Activated T-cell treated with anti-CD3 and anti-CD28 coated beads for 24 hours (primary cell): ENCODE data around the gene SNX15.
"Not testable (repeated sequence)": the region's sequence is repeated elsewhere in the genome, so short reads cannot be mapped to it uniquely, and the experiment has no call there.

Experiments
- DNase-seq: peaks from one replicate; pipeline ENCODE4 v3.0.0-alpha.2; 2020; ENCODE audit warnings: low read depth

Gene SNX15

DNA sequence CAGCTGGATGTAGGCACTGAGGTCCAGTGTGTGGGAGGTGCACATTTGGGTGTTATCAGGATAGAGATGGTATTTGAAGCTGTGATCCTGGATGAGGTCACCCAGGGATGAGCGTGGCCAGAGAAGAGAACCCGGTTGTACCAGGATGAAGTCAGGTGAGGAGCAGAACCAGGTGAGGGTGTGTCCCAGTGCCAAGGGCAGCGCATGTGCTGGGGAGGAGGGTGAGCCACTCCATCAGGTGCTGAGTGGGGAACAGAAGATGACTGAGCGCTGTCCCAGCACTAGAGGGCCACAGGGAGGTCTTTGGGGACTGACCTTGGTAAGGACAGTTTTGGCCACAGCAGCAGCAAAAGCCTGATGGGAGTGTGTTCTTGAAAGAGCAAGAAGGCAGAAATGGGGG is 10.5 kb upstream of the SNX15 start:
- DNase-seq, result no peak

GRCh38 chr11:65017937-65018336 is 9.3 kb upstream of the SNX15 start:
- no peak for DNase-seq

- DNase-seq, result no peak
Measured at GRCh38 chr11:65019824-65020223, 7.4 kb upstream of the SNX15 start.

DNA sequence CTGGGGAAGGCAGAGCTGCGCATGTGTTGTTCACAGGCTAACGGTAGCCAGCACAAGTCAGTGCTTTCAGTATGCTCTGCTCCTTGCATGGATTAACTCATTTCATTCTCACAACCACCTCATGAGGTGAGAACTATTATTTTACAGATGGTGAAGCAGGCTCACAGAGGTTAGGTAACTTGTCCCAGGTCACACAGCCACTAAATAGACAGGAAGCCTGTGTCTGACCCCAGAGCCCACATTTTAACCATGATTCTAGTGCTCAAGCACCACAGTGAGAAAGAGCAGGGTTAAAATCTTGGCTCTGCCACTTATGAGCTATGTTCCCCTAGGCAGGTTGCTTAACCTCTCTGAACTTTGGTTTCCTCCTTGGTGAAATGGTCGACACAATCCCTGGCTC is 6.2 kb upstream of the SNX15 start:
- DNase-seq, result no peak

GRCh38 chr11:65021509-65021908 is 5.7 kb upstream of the SNX15 start:
- DNase-seq, result no peak

GRCh38 chr11:65023502-65023901 is 3.7 kb upstream of the SNX15 start:
- DNase-seq, result not testable (repeated sequence)

- DNase-seq, result no peak
Measured at GRCh38 chr11:65026810-65027209, 429 bp upstream of the SNX15 start.

DNA sequence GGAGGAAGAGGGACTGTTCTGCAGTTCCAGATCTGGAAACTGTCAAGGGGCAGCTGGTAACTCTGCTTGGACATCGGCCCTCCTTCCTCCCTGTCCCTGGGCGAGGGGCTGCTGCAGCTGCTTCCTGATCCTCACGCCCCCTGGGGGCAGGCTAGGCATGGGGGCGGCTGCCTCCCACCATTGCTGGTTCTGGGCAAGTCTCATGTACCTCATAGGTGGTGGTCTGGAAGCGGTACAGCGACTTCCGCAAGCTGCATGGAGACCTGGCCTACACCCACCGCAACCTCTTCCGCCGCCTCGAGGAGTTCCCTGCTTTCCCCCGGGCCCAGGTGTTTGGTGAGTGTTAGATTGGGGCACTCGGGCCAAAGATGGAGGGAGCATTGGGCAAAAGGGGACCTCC is 5.0 kb downstream of the SNX15 start:
- no peak for DNase-seq

- no peak for DNase-seq
Measured at GRCh38 chr11:65034423-65034822, 7.2 kb downstream of the SNX15 start.

- DNase-seq, result no peak
Measured at GRCh38 chr11:65035579-65035978, 8.3 kb downstream of the SNX15 start.

- DNase-seq, result no peak
Measured at GRCh38 chr11:65036931-65037330, 9.7 kb downstream of the SNX15 start.

DNA sequence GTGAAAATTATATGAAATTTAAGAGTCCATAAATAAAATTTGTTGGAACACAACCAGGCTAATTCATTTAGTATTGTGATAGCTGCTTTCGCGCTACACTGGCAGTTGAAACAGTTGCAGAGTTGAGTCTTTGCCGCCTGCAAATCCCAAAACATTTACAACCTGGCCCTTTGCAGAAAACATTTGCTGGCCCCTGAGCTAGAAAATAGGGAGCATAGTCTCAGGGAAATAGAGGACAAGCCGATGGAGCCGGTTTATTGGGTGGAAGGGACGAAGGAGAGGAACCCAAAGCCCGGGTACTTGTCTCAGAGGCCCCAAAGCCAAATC is 13.2 kb downstream of the SNX15 start:
- no peak for DNase-seq

- peak; percentile 85 for DNase-seq
Measured at GRCh38 chr11:65040847-65041622, 13.8 kb downstream of the SNX15 start, which contains the start of gene SAC3D1. Gene SAC3D1, plus strand, starts transcription at chr11:65041210. Its CDS starts 83 bp downstream, at chr11:65041293.

DNA sequence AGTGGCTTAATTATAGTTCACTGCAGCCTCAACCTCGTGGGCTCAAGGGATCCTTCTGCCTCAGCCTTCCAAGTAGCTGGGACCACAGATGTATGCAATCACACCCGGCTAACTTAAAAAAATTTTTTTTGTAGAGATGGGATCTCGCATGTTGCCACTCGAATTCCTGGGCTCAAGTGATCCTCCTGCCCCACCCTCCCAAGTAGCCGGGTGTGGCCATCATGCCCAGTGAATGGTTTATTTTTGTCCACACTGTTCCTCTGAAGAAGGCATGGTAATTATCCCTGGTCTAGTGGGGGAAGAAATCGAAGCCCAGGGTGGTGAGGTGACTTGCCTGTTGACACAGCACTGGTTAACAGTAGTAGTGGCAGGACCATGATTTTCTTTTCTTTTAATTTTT is 15.7 kb downstream of the SNX15 start:
- DNase-seq, result no peak

DNA sequence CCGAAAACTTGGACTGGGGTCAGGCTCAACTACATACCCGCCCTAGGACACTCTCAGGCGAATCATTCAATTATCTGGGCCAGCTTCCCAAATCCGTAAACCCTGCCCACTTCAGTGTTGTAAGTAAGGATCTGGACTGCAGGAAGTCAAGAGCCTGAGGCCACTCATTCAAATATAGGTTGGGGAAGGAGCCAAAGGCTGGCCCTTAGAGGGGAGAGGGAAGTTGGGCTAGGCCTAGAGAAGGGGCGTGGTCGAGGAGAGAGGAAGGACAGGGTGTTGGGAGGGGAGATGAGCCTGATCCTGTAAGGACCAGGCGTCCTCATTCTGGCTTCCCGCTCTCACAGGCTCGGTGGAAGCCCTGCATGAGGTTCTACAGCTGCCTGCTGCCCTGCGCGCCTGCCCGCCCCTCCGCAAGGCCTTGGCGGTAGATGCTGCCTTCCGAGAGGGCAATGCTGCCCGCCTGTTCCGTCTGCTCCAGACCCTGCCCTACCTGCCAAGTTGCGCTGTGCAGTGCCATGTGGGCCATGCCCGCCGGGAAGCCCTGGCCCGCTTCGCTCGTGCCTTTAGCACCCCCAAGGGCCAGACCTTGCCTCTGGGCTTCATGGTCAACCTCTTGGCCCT is 16.8 kb downstream of the SNX15 start:
- DNase-seq, result no peak

GRCh38 chr11:65045061-65045460 is 17.8 kb downstream of the SNX15 start:
- no peak for DNase-seq

DNA sequence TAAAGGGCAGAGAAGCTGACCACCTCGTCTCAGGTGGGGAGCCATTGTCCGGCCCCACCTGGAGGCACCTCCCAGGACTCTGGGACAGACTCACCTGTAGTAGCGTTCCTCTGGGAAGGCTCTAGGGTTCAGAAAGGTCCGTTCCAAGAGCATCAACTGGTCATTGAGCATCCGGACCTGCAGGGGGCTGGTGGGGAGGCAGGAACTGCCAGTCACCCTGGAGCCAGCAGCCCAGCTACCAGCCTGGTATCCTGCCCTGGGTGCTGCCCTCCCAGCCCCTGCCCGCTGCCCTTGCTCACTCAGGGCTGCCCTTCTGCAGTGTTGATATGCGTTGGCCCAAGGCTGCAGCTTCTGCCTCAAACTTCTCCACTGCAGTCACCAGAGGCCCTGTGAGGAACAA is 18.5 kb downstream of the SNX15 start:
- DNase-seq, result no peak

DNA sequence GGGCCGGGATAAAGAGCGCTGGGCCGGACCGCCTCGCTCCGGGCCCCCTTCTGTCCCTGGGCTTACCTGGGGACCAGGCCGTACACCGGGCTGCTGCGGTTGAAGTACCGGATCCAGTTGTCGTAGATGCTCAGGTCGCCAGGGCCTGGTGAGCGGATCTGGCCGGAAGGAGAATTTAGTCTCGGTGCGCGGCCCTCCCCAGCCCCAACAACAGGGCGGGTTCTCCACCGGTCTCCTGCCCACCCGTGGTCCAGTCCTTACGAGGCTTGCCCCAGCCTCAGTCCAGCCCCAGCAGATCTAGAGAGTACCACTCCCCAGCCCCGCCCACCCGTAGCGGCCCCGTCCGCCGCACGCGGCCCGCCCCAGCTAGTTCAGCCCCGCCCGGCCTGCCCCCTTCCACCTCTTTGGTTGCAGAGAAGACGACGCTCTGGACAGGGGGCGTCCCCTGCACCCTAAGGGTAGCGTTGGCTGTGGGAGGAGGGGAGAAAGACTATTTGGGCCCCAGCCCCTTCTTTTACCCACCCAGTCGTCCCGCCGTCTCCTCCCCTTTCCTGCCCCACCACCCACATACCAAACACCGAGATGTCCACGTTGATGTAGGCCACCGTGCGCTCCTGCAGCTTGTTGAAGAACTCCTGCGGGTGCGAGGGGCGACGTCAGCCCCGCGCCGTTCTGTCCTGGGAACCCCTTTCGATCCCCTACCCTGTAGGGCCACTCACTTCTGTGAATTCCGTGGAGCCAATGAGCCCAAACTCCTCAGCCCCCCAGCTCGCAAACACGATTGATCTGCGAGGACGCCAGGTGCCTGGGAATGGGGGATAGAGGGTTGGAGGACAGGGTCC is 20.6 kb downstream of the SNX15 start:
- peak; percentile 13 for DNase-seq

DNA sequence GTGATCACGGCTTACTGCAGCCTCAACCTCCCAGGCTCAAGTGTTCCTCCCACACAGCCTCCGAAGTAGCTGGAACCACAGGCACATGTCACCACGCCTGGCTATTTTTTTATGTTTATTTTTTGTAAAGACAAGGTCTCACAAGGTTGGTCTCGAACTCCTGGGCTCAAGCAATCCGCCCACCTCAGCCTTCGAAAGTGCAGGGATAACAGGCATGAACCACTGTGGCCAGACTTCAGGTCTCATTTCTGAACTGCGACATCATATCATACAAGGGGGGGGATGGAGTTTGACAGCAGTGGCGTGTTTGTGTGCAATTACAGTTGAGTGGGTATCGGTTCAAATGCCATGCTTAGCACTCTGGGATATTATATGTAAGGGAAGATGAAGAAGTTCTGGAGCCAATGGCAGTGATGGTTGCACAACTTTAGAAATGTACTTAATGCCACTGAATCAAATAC is 24.2 kb downstream of the SNX15 start:
- no peak for DNase-seq

- DNase-seq, result no peak
Measured at GRCh38 chr11:65053827-65054508, 26.7 kb downstream of the SNX15 start.

DNA sequence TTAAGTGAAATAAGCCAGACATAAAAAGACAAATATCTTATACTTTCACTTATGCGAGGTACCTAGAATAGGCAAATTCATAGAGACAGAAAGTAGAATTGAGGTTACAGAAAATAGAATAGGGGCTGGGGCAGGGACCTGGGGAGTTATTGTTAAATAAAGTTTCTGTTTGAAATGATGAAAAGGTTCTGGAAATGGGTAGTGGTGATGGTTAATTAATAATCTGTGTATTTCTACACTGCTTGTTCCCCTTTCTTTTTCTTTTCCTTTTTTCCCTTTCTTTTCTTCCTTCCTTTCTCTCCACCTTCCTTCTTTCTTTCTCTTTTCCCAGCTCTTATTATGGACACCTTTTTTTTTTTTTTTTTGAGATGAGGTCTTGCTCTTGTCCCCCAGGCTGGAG is 28.3 kb downstream of the SNX15 start:
- DNase-seq, result no peak

GRCh38 chr11:65056999-65057398 is 29.8 kb downstream of the SNX15 start:
- DNase-seq, result no peak
